OCI-LY1 (cell line): Measurements from ENCODE around the gene TMEM63B.

Experiments
- CTCF ChIP-seq: fragments of 200-600 bp; sonication (generic), shearing (Covaris generic); IDR thresholded peaks from 2 replicates; pipeline ENCODE4 v1.5.1; 2017; ENCODE audit warnings: mild to moderate bottlenecking, antibody characterized with exemption, low read length, moderate library complexity, mixed read lengths
- EZH2 ChIP-seq: fragments of 200-600 bp; sonication (generic), shearing (Covaris generic); IDR thresholded peaks from 2 replicates; pipeline ENCODE4 v1.8.0; 2017; ENCODE audit warnings: borderline replicate concordance, mixed run types, mild to moderate bottlenecking, antibody characterized with exemption, low read length, moderate library complexity, mixed read lengths

- TF ChIP-seq CTCF (no peak), EZH2 (no peak)
Observed at GRCh38 chr6:44097782-44098317, 29.5 kb upstream of the TMEM63B start.
